Choroid plexus epithelial cell (primary cell): ENCODE results near the gene EFCAB8.
A peak's percentile ranks its signal among the peaks of the same experiment; 100 is the strongest.

Source experiments
- DNase-seq: peaks from one replicate; pipeline ENCODE4 v3.0.0-alpha.2; 2010; ENCODE audit warnings: low read depth
- H3K4me3 ChIP-seq: 2 replicates; pipeline ENCODE4 v1.5.1; 2011; ENCODE audit warnings: low read depth, mild to moderate bottlenecking, control low read depth, low read length, moderate library complexity
- CTCF ChIP-seq: conservative IDR thresholded peaks from 2 replicates; pipeline ENCODE4 v1.5.1; 2011; ENCODE audit warnings: low read depth, mild to moderate bottlenecking, control low read depth, inconsistent platforms, low read length, moderate library complexity

EFCAB8 gene

DNA sequence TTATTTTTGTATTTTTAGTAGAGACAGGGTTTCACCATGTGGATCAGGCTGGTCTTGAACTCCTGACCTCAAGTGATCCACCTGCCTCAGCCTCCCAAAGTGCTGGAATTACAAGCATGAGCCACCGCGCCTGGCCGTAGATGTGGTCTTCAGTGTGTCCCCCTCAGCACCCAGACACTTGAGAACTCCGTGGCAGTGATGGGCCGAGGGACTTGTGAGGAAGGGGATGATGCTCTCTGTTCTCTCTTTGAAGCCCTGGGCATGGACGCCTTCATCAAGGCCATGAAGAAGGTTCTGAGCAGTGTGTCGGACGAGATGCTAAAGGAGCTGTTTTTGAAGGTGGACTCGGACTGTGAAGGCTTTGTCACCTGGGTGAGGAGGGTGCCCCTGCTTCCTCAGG lies 16.9 kb downstream of the EFCAB8 start:
- no peak for DNase-seq
- TF ChIP-seq CTCF, result no peak
- H3K4me3 ChIP-seq, result no peak overlapping the region

DNA sequence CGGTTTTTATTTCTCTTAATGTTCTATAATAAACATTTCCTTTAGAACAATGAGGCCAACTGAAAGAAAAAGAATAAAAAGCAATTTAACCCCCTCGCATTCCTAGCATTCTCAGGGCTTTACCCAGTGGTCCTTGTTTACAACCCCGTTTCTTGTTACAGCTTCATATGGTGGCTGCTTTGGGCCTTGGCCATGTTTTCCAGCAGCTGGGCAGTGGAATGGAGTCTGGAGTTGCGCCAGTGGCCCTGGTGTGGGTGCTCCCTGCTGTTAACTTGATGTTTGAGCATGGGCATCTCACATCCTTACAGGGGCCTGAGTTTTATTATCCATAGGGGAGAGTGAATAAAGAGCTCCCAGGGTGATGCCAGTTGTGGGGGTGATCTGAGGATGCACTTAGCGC lies 18.8 kb downstream of the EFCAB8 start:
- H3K4me3 ChIP-seq, result no peak overlapping the region
- no peak for TF ChIP-seq CTCF
- DNase-seq, result peak; percentile 49

DNA sequence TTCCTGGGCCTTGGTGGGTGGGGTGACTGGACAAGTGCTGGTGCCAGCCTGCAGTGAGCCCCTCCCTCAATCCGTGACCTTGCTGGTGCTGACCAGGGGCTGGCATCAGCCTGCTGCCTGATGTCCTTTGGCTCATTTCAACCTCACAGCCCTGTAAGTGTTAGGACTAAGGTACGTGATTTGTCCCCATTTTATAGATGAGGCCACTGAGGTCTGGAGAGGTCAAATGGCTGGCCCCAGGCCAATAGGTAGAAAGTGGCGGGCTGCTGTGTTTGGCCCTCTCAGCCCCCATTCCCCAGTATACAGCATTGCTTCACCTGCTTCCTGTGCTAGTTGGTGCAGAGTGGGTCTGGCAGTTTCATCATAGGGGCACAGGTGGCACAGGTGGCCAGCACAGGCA lies 20.1 kb downstream of the EFCAB8 start:
- DNase-seq, result no peak
- no peak overlapping the region for H3K4me3 ChIP-seq
- TF ChIP-seq CTCF, result no peak

GRCh38 chr20:32879538-32879937 lies 20.8 kb downstream of the EFCAB8 start:
- no peak for TF ChIP-seq CTCF
- no peak overlapping the region for H3K4me3 ChIP-seq
- DNase-seq, result peak; percentile 17

GRCh38 chr20:32880635-32881034 lies 21.9 kb downstream of the EFCAB8 start:
- H3K4me3 ChIP-seq, result no peak overlapping the region
- DNase-seq, result no peak
- TF ChIP-seq CTCF, result no peak

- no peak for TF ChIP-seq CTCF
- no peak for DNase-seq
- no peak overlapping the region for H3K4me3 ChIP-seq
Measured at GRCh38 chr20:32883081-32883480, 24.4 kb downstream of the EFCAB8 start.

DNA sequence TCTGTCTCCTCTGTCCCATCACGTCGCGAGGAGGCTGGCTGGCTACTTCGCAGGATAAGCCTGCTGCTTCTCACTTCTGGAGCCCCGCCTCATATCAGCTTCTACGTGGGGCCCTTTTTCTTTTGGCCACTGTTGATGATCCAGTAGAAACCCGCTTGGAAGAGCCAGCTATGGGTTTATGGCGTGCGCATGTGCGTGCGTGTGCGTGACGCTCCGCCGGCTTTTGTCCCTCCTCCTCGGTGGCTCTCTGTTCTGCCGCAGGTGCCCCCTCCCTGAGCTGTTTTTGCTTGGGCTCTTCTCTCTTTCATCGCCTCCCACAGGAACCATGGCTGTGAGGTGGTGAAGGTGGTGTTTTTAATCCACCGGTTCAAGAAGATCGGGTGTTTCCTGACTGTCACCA lies 26.5 kb downstream of the EFCAB8 start:
- TF ChIP-seq CTCF, result no peak
- no peak overlapping the region for H3K4me3 ChIP-seq
- no peak for DNase-seq
